Measurements from ENCODE around the gene TBX3.

The TBX3 gene

GRCh38 chr12:114655934-114656749 is 27.8 kb downstream of the TBX3 start:
- 84% methylated on average over 8 of the region's 12 CpGs for WGBS (ENCODE audit: insufficient coverage)
- Histone ChIP-seq H3K36me3 (ENCODE audit: control insufficient read depth in 4 of 4, insufficient read depth in 4 of 4, low read length in 3 of 4) (no peaks in the 10 kb centered on the region), H3K9me3 (ENCODE audit: control extremely low read depth in 1 of 5, control insufficient read depth in 4 of 5, insufficient read depth in 2 of 5, low read depth in 1 of 5, low read length in 4 of 5) (no peaks in the 10 kb centered on the region), H3K27ac (ENCODE audit: insufficient read depth in 1 of 2, low read depth in 1 of 2, low read length in 2 of 2, poor library complexity in 1 of 2, severe bottlenecking in 2 of 2) (no peak overlapping the region), H3K4me3 (ENCODE audit: control insufficient read depth in 1 of 7, extremely low read depth in 1 of 7, insufficient read depth in 4 of 7, low read depth in 2 of 7, low read length in 6 of 7) (no peak overlapping the region), H3K4me1 (ENCODE audit: control extremely low read depth in 1 of 4, control insufficient read depth in 4 of 4, insufficient read depth in 4 of 4, low read length in 3 of 4) (no peaks in the 10 kb centered on the region), H3K27me3 (replicated peaks in 2 of 5; ENCODE audit: control insufficient read depth in 4 of 5, insufficient read depth in 5 of 5, low read length in 4 of 5) (peaks cover 4 to 52% (median 13%) of the 10 kb centered on the region in 5 experiments)
- POLR2A ChIA-PET = no interaction called here
- DNase-seq = no peak
- CTCF ChIA-PET = interaction anchor here (1.2 to 1.7 kb wide), 3 partner anchors 12 to 1105 kb away, joined by 3 to 5 read pairs (median 5); no protein-coding TSS in a partner anchor

GRCh38 chr12:114649585-114649984 is 34.4 kb downstream of the TBX3 start:
- POLR2A ChIA-PET = no interaction called here
- Histone ChIP-seq H3K4me1 (ENCODE audit: control extremely low read depth in 1 of 4, control insufficient read depth in 4 of 4, insufficient read depth in 4 of 4, low read length in 3 of 4) (no peaks in the 10 kb centered on the region), H3K36me3 (ENCODE audit: control insufficient read depth in 4 of 4, insufficient read depth in 4 of 4, low read length in 3 of 4) (no peaks in the 10 kb centered on the region), H3K9me3 (ENCODE audit: control extremely low read depth in 1 of 5, control insufficient read depth in 4 of 5, insufficient read depth in 2 of 5, low read depth in 1 of 5, low read length in 4 of 5) (no peaks in the 10 kb centered on the region), H3K27me3 (replicated peaks in 2 of 5; ENCODE audit: control insufficient read depth in 4 of 5, insufficient read depth in 5 of 5, low read length in 4 of 5) (peaks cover 0 to 27% (median 2%) of the 10 kb centered on the region in 5 experiments), H3K4me3 (ENCODE audit: control insufficient read depth in 1 of 7, extremely low read depth in 1 of 7, insufficient read depth in 4 of 7, low read depth in 2 of 7, low read length in 6 of 7) (no peak overlapping the region), H3K27ac (ENCODE audit: insufficient read depth in 1 of 2, low read depth in 1 of 2, low read length in 2 of 2, poor library complexity in 1 of 2, severe bottlenecking in 2 of 2) (no peak overlapping the region)
- CTCF ChIA-PET = no interaction called here
- 43% methylated on average over 10 of the region's 10 CpGs for WGBS (ENCODE audit: insufficient coverage)
- DNase-seq = no peak

GRCh38 chr12:114648711-114649110 is 35.3 kb downstream of the TBX3 start:
- WGBS (ENCODE audit: insufficient coverage) = 92% methylated on average over 2 of the region's 3 CpGs
- no peak overlapping the region for H3K4me3 ChIP-seq (ENCODE audit: control insufficient read depth in 1 of 7, extremely low read depth in 1 of 7, insufficient read depth in 4 of 7, low read depth in 2 of 7, low read length in 6 of 7)
- POLR2A ChIA-PET = no interaction called here
- no peak overlapping the region for H3K27ac ChIP-seq (ENCODE audit: insufficient read depth in 1 of 2, low read depth in 1 of 2, low read length in 2 of 2, poor library complexity in 1 of 2, severe bottlenecking in 2 of 2)
- H3K9me3 ChIP-seq (ENCODE audit: control extremely low read depth in 1 of 5, control insufficient read depth in 4 of 5, insufficient read depth in 2 of 5, low read depth in 1 of 5, low read length in 4 of 5) = no peaks in the 10 kb centered on the region
- no peaks in the 10 kb centered on the region for H3K4me1 ChIP-seq (ENCODE audit: control extremely low read depth in 1 of 4, control insufficient read depth in 4 of 4, insufficient read depth in 4 of 4, low read length in 3 of 4)
- no peaks in the 10 kb centered on the region for H3K36me3 ChIP-seq (ENCODE audit: control insufficient read depth in 4 of 4, insufficient read depth in 4 of 4, low read length in 3 of 4)
- CTCF ChIA-PET = no interaction called here
- no peak for DNase-seq
- H3K27me3 ChIP-seq (replicated peaks in 2 of 5; ENCODE audit: control insufficient read depth in 4 of 5, insufficient read depth in 5 of 5, low read length in 4 of 5) = peaks cover 0 to 24% (median 2%) of the 10 kb centered on the region in 5 experiments

- CTCF ChIA-PET = interaction anchor here (2.8 kb wide), 1 partner anchor 658 kb away, joined by 12 read pairs; no protein-coding TSS in a partner anchor
- Histone ChIP-seq H3K36me3 (ENCODE audit: control insufficient read depth in 4 of 4, insufficient read depth in 4 of 4, low read length in 3 of 4) (no peaks in the 10 kb centered on the region), H3K27ac (ENCODE audit: insufficient read depth in 1 of 2, low read depth in 1 of 2, low read length in 2 of 2, poor library complexity in 1 of 2, severe bottlenecking in 2 of 2) (no peak overlapping the region), H3K27me3 (replicated peaks in 2 of 5; ENCODE audit: control insufficient read depth in 4 of 5, insufficient read depth in 5 of 5, low read length in 4 of 5) (peaks cover 0 to 4% (median 0%) of the 10 kb centered on the region in 5 experiments), H3K9me3 (ENCODE audit: control extremely low read depth in 1 of 5, control insufficient read depth in 4 of 5, insufficient read depth in 2 of 5, low read depth in 1 of 5, low read length in 4 of 5) (no peaks in the 10 kb centered on the region), H3K4me1 (ENCODE audit: control extremely low read depth in 1 of 4, control insufficient read depth in 4 of 4, insufficient read depth in 4 of 4, low read length in 3 of 4) (no peaks in the 10 kb centered on the region), H3K4me3 (ENCODE audit: control insufficient read depth in 1 of 7, extremely low read depth in 1 of 7, insufficient read depth in 4 of 7, low read depth in 2 of 7, low read length in 6 of 7) (no peak overlapping the region)
- 70% methylated on average over 4 of the region's 6 CpGs for WGBS (ENCODE audit: insufficient coverage)
- DNase-seq = no peak
- POLR2A ChIA-PET = no interaction called here
Measured at GRCh38 chr12:114638790-114639435, 45.1 kb downstream of the TBX3 start.

GRCh38 chr12:114636723-114637480 is 47.1 kb downstream of the TBX3 start:
- Histone ChIP-seq H3K27ac (ENCODE audit: insufficient read depth in 1 of 2, low read depth in 1 of 2, low read length in 2 of 2, poor library complexity in 1 of 2, severe bottlenecking in 2 of 2) (no peak overlapping the region), H3K9me3 (ENCODE audit: control extremely low read depth in 1 of 5, control insufficient read depth in 4 of 5, insufficient read depth in 2 of 5, low read depth in 1 of 5, low read length in 4 of 5) (no peaks in the 10 kb centered on the region), H3K4me3 (ENCODE audit: control insufficient read depth in 1 of 7, extremely low read depth in 1 of 7, insufficient read depth in 4 of 7, low read depth in 2 of 7, low read length in 6 of 7) (no peak overlapping the region), H3K27me3 (replicated peaks in 2 of 5; ENCODE audit: control insufficient read depth in 4 of 5, insufficient read depth in 5 of 5, low read length in 4 of 5) (peaks cover 0 to 2% (median 0%) of the 10 kb centered on the region in 5 experiments), H3K4me1 (ENCODE audit: control extremely low read depth in 1 of 4, control insufficient read depth in 4 of 4, insufficient read depth in 4 of 4, low read length in 3 of 4) (no peaks in the 10 kb centered on the region), H3K36me3 (ENCODE audit: control insufficient read depth in 4 of 4, insufficient read depth in 4 of 4, low read length in 3 of 4) (no peaks in the 10 kb centered on the region)
- POLR2A ChIA-PET = no interaction called here
- CTCF ChIA-PET = interaction anchor here (0.8 to 2.8 kb wide), 3 partner anchors 13 to 1117 kb away, joined by 3 to 12 read pairs (median 4); no protein-coding TSS in a partner anchor
- no peak for DNase-seq
- WGBS (ENCODE audit: insufficient coverage) = 62% methylated on average over 12 of the region's 15 CpGs

- H3K9me3 ChIP-seq (ENCODE audit: control extremely low read depth in 1 of 5, control insufficient read depth in 4 of 5, insufficient read depth in 2 of 5, low read depth in 1 of 5, low read length in 4 of 5) = no peaks in the 10 kb centered on the region
- H3K36me3 ChIP-seq (ENCODE audit: control insufficient read depth in 4 of 4, insufficient read depth in 4 of 4, low read length in 3 of 4) = no peaks in the 10 kb centered on the region
- peaks cover 0 to 7% (median 0%) of the 10 kb centered on the region in 5 experiments for H3K27me3 ChIP-seq (replicated peaks in 2 of 5; ENCODE audit: control insufficient read depth in 4 of 5, insufficient read depth in 5 of 5, low read length in 4 of 5)
- WGBS (ENCODE audit: insufficient coverage) = 94% methylated on average over 3 of the region's 7 CpGs
- ChIA-PET POLR2A (no interaction called here), CTCF (no interaction called here)
- no peaks in the 10 kb centered on the region for H3K4me1 ChIP-seq (ENCODE audit: control extremely low read depth in 1 of 4, control insufficient read depth in 4 of 4, insufficient read depth in 4 of 4, low read length in 3 of 4)
- no peak overlapping the region for H3K4me3 ChIP-seq (ENCODE audit: control insufficient read depth in 1 of 7, extremely low read depth in 1 of 7, insufficient read depth in 4 of 7, low read depth in 2 of 7, low read length in 6 of 7)
- H3K27ac ChIP-seq (ENCODE audit: insufficient read depth in 1 of 2, low read depth in 1 of 2, low read length in 2 of 2, poor library complexity in 1 of 2, severe bottlenecking in 2 of 2) = no peak overlapping the region
- no peak for DNase-seq
Measured at GRCh38 chr12:114631242-114631641, 52.7 kb downstream of the TBX3 start.

All from common myeloid progenitor, CD34-positive (primary cell).